Measurements from ENCODE around the gene SUCNR1.
"Not testable (repeated sequence)": the region's sequence is repeated elsewhere in the genome, so short reads cannot be mapped to it uniquely, and the experiment has no call there.

SUCNR1 gene

GRCh38 chr3:151873398-151873797, at the start of gene SUCNR1:
Gene SUCNR1, plus strand, starts transcription at chr3:151873643. Its CDS starts 6,250 bp downstream, at chr3:151879893.
- no peak for DNase-seq (ENCODE audit: low read depth in 1 of 2, low spot score in 1 of 2)

GRCh38 chr3:151827816-151828215, 45.6 kb upstream of the SUCNR1 start:
- no peak for DNase-seq (ENCODE audit: low read depth in 1 of 2, low spot score in 1 of 2)

GRCh38 chr3:151835751-151836525, 37.5 kb upstream of the SUCNR1 start:
- DNase-seq (ENCODE audit: low read depth in 1 of 2, low spot score in 1 of 2) = no peak

GRCh38 chr3:151837057-151837456, 36.4 kb upstream of the SUCNR1 start:
- DNase-seq (ENCODE audit: low read depth in 1 of 2, low spot score in 1 of 2) = no peak

- no peak for DNase-seq (ENCODE audit: low read depth in 1 of 2, low spot score in 1 of 2)
Measured at GRCh38 chr3:151838574-151839312, 34.7 kb upstream of the SUCNR1 start.

GRCh38 chr3:151839313-151839631, 34.2 kb upstream of the SUCNR1 start:
- DNase-seq (ENCODE audit: low read depth in 1 of 2, low spot score in 1 of 2) = no peak

GRCh38 chr3:151841801-151842200, 31.6 kb upstream of the SUCNR1 start:
- DNase-seq (ENCODE audit: low read depth in 1 of 2, low spot score in 1 of 2) = no peak

GRCh38 chr3:151843275-151843674, 30.2 kb upstream of the SUCNR1 start:
- no peak for DNase-seq (ENCODE audit: low read depth in 1 of 2, low spot score in 1 of 2)

- no peak for DNase-seq (ENCODE audit: low read depth in 1 of 2, low spot score in 1 of 2)
Measured at GRCh38 chr3:151845306-151845905, 28.0 kb upstream of the SUCNR1 start.

GRCh38 chr3:151850065-151850464, 23.4 kb upstream of the SUCNR1 start:
- not testable (repeated sequence) for DNase-seq (ENCODE audit: low read depth in 1 of 2, low spot score in 1 of 2)

- DNase-seq (ENCODE audit: low read depth in 1 of 2, low spot score in 1 of 2) = no peak
Measured at GRCh38 chr3:151852074-151852811, 21.2 kb upstream of the SUCNR1 start.

GRCh38 chr3:151856118-151856517, 17.3 kb upstream of the SUCNR1 start:
- no peak for DNase-seq (ENCODE audit: low read depth in 1 of 2, low spot score in 1 of 2)

- DNase-seq (ENCODE audit: low read depth in 1 of 2, low spot score in 1 of 2) = no peak
Measured at GRCh38 chr3:151856641-151857040, 16.8 kb upstream of the SUCNR1 start.

GRCh38 chr3:151859233-151859673, 14.2 kb upstream of the SUCNR1 start:
- no peak for DNase-seq (ENCODE audit: low read depth in 1 of 2, low spot score in 1 of 2)

- DNase-seq (ENCODE audit: low read depth in 1 of 2, low spot score in 1 of 2) = no peak
Measured at GRCh38 chr3:151859905-151860304, 13.5 kb upstream of the SUCNR1 start.

- no peak for DNase-seq (ENCODE audit: low read depth in 1 of 2, low spot score in 1 of 2)
Measured at GRCh38 chr3:151863611-151864010, 9.8 kb upstream of the SUCNR1 start.

GRCh38 chr3:151864423-151865101, 8.9 kb upstream of the SUCNR1 start:
- no peak for DNase-seq (ENCODE audit: low read depth in 1 of 2, low spot score in 1 of 2)

GRCh38 chr3:151866711-151867410, 6.6 kb upstream of the SUCNR1 start:
- DNase-seq (ENCODE audit: low read depth in 1 of 2, low spot score in 1 of 2) = no peak

- DNase-seq (ENCODE audit: low read depth in 1 of 2, low spot score in 1 of 2) = no peak
Measured at GRCh38 chr3:151867666-151868065, 5.8 kb upstream of the SUCNR1 start.

GRCh38 chr3:151869181-151869580, 4.3 kb upstream of the SUCNR1 start:
- DNase-seq (ENCODE audit: low read depth in 1 of 2, low spot score in 1 of 2) = no peak

All from activated T-helper 1 cell treated with anti-CD3 and anti-CD28 coated beads, Interleukin-2, amount 50 U/mL, for 16 hours (primary cell).